A673 (cell line): Measurements from ENCODE around the gene TNPO2. TPM values are rescaled to one million over a fixed set of nuclear protein-coding genes. Genes with fewer than 3 reads are reported as not detected.

Experiments used
- BruUV-seq: library from RNA; stranded (reverse); fragments of 400-500 nt; replicated peaks from 2 replicates; lab custom pipeline; 2021; lab: Mats Ljungman, UMichigan
- CTCF ChIA-PET: fragments of 300-600 bp; sonication (Branson Sonifier 250); formaldehyde crosslinking; loops from one replicate; lab custom pipeline; 2022; ENCODE audit warnings: antibody characterized with exemption; lab: Charles Lee
- POLR2A ChIA-PET: fragments of 300-600 bp; sonication (Branson Sonifier 250); formaldehyde crosslinking; loops from one replicate; lab custom pipeline; 2022; ENCODE audit warnings: antibody characterized with exemption; ENCODE audit not compliant: low non-redundant PET; lab: Charles Lee
- DNase-seq: peaks from one replicate; pipeline ENCODE4 v3.0.0-alpha.2; 2015; ENCODE audit warnings: low spot score
- H3K27ac ChIP-seq: fragments of 200-600 bp; sonication (generic); 2 replicates; pipeline ENCODE4 v1.5.1; 2016; ENCODE audit warnings: mixed run types, low read depth, mild to moderate bottlenecking, mixed read lengths, antibody characterized with exemption, low read length; ENCODE audit not compliant: poor library complexity, severe bottlenecking
- H3K27me3 ChIP-seq: fragments of 200-600 bp; sonication (generic); replicated peaks from 2 replicates; pipeline ENCODE4 v1.6.1; 2017; ENCODE audit warnings: mixed run types, low read depth, mild to moderate bottlenecking, mixed read lengths, antibody characterized with exemption, low read length; ENCODE audit not compliant: insufficient read depth, poor library complexity
- H3K36me3 ChIP-seq: fragments of 200-600 bp; sonication (generic); 2 replicates; pipeline ENCODE4 v1.6.1; 2016; ENCODE audit warnings: mixed run types, mild to moderate bottlenecking, mixed read lengths, antibody characterized with exemption, low read length; ENCODE audit not compliant: insufficient read depth, poor library complexity, severe bottlenecking
- H3K4me1 ChIP-seq: fragments of 200-600 bp; sonication (generic); 2 replicates; pipeline ENCODE4 v1.6.1; 2017; ENCODE audit warnings: mixed run types, mild to moderate bottlenecking, mixed read lengths, antibody characterized with exemption, low read length; ENCODE audit not compliant: insufficient read depth, poor library complexity, severe bottlenecking
- H3K4me3 ChIP-seq: fragments of 200-600 bp; sonication (generic); 2 replicates; pipeline ENCODE4 v1.5.1; 2016; ENCODE audit warnings: low read depth, mixed run types, mild to moderate bottlenecking, mixed read lengths, low read length; ENCODE audit not compliant: poor library complexity, severe bottlenecking
- H3K9me3 ChIP-seq: fragments of 200-600 bp; sonication (generic); 2 replicates; pipeline ENCODE4 v1.6.1; 2016; ENCODE audit warnings: mixed run types, low read depth, mild to moderate bottlenecking, mixed read lengths, antibody characterized with exemption, low read length; ENCODE audit not compliant: poor library complexity, severe bottlenecking
- EZH2 ChIP-seq: fragments of 200-600 bp; sonication (generic); IDR thresholded peaks from 2 replicates; pipeline ENCODE4 v1.6.1; 2017; ENCODE audit warnings: borderline replicate concordance, low read depth, mild to moderate bottlenecking, mixed read lengths, antibody characterized with exemption, low read length; ENCODE audit not compliant: poor library complexity, severe bottlenecking
- intact Hi-C: fragments of 100-400 bp; cut with micrococcal nuclease; formaldehyde crosslinking; loops from one replicate; pipeline ENCODE4 v1.10.0; 2022; ENCODE audit not compliant: unreplicated experiment
- total RNA-seq: library from RNA; stranded (reverse); gene quantifications from 2 replicates; pipeline ENCODE4 v1.2.3, GENCODE V29; 2021
- TF ChIP-seq, protein P1 (sequence below): fragments of 300-800, 200-600 bp; sonication (generic); conservative IDR thresholded peaks from 2 replicates; pipeline ENCODE4 v1.5.1; 2017; ENCODE audit warnings: low read depth, mild to moderate bottlenecking, antibody characterized with exemption, low read length, moderate library complexity, mixed read lengths

Gene TNPO2
- total RNA-seq, 1 experiment from 2014 or later: 150 TPM

DNA sequence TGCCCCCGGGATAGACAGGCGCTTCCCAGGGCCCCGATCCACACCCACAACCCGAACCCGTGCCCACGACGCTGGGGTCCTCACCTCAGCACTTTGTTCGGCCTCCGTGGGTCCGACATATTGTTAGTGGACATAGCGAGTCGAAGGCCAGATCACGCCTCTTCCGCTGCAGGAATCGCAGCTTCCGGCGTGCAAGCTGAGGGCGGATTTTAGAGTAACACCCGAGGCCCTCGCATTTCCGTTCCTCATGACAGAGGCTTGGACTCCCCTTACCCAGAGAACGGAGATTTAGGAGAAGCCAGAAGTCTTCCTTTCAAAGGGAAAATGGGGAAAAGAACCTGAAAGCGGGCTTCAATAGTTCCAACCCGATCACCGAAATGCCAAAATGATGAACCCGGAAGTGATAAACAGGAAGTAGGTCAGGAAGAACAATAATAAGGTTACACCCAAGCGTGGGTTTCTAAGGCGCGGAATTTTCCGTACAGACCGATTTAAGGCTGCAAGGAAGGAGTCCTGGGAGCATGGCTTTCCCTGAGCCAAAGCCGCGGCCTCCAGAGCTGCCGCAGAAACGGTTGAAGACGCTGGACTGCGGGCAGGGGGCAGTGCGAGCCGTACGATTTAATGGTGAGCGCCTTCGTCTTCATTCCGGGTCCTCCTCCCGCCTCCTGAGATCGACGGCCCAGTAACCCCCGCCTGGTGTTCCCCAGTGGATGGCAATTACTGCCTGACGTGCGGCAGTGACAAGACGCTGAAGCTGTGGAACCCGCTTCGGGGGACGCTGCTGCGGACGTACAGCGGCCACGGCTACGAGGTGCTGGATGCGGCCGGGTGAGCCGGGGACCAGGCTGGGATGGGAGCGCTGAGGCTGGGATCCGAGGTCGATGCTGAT, 54.2 kb downstream of the TNPO2 start:
- POLR2A ChIA-PET: no interaction called here
- H3K4me1 ChIP-seq: peaks cover 18% of the 10 kb centered on the region
- peak; percentile 84 for DNase-seq
- peak overlapping the region; percentile 97 for H3K27ac ChIP-seq
- no peaks in the 10 kb centered on the region for H3K27me3 ChIP-seq
- peak overlapping the region; percentile 89 for H3K4me3 ChIP-seq
- TF ChIP-seq, protein P1, sequence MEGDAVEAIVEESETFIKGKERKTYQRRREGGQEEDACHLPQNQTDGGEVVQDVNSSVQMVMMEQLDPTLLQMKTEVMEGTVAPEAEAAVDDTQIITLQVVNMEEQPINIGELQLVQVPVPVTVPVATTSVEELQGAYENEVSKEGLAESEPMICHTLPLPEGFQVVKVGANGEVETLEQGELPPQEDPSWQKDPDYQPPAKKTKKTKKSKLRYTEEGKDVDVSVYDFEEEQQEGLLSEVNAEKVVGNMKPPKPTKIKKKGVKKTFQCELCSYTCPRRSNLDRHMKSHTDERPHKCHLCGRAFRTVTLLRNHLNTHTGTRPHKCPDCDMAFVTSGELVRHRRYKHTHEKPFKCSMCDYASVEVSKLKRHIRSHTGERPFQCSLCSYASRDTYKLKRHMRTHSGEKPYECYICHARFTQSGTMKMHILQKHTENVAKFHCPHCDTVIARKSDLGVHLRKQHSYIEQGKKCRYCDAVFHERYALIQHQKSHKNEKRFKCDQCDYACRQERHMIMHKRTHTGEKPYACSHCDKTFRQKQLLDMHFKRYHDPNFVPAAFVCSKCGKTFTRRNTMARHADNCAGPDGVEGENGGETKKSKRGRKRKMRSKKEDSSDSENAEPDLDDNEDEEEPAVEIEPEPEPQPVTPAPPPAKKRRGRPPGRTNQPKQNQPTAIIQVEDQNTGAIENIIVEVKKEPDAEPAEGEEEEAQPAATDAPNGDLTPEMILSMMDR: no peak
- TF ChIP-seq EZH2: no peak
- intact Hi-C loops: loop anchor here (10.0 kb wide), 1 partner anchor 615 kb away; the partner anchor contains the start of gene ZNF878
- CTCF ChIA-PET: interaction anchor here (0.7 kb wide), 1 partner anchor 12 kb away, joined by 3 read pairs; the partner anchor contains the start of gene DHPS
- BruUV-seq: no TSS peak
- peaks cover 21% of the 10 kb centered on the region for H3K36me3 ChIP-seq
- H3K9me3 ChIP-seq: no peaks in the 10 kb centered on the region

GRCh38 chr19:12668932-12669269, 54.8 kb downstream of the TNPO2 start:
- intact Hi-C loops: no loop called here
- ChIA-PET POLR2A (no interaction called here), CTCF (no interaction called here)
- Histone ChIP-seq H3K36me3 (peaks cover 15% of the 10 kb centered on the region), H3K9me3 (no peaks in the 10 kb centered on the region), H3K4me1 (peaks cover 18% of the 10 kb centered on the region), H3K27ac (peak overlapping the region; percentile 97), H3K4me3 (peak overlapping the region; percentile 89), H3K27me3 (no peaks in the 10 kb centered on the region)
- TSS peak; percentile 51 for BruUV-seq
- peak; percentile 50 for DNase-seq
- TF ChIP-seq EZH2: no peak
- TF ChIP-seq, protein P1: no peak

- TF ChIP-seq, protein P1: no peak
- Histone ChIP-seq H3K4me1 (peaks cover 18% of the 10 kb centered on the region), H3K4me3 (peak overlapping the region; percentile 89), H3K36me3 (peaks cover 12% of the 10 kb centered on the region), H3K27me3 (no peaks in the 10 kb centered on the region), H3K27ac (peak overlapping the region; percentile 97), H3K9me3 (no peaks in the 10 kb centered on the region)
- no peak for DNase-seq
- intact Hi-C loops: no loop called here
- POLR2A ChIA-PET: no interaction called here
- CTCF ChIA-PET: no interaction called here
- no TSS peak for BruUV-seq
Observed at GRCh38 chr19:12668346-12668745, 55.4 kb downstream of the TNPO2 start.
